Erythroblast (primary cell): ENCODE measurements around the gene AARSD1.

Experiments used
- GATA1 ChIP-seq: IDR thresholded peaks from 2 replicates; pipeline ENCODE4 v1.6.1; 2011; ENCODE audit warnings: low read depth, mild to moderate bottlenecking, control low read depth, low read length, moderate library complexity
- POLR2A ChIP-seq: IDR thresholded peaks from 2 replicates; pipeline ENCODE4 v1.6.1; 2011; ENCODE audit warnings: mild to moderate bottlenecking, low read length

DNA sequence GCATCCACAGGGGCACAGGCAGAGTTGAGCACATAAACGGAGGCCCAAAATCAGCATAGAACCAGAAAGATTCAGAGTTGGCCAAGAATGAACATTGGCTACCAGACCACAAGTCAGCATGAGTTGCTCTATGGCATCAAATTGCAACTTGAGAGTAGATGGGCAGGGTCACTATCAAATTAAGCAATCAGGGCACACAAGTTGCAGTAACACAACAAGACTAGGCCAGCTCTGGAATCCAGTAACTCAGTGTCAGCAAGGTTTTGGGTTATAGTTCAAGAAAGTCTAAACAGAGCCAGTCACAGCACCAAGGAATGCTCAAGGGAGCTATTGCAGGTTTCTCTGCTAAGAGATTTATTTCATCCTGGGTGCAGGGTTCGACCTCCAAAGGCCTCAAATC lies 50.7 kb downstream of the AARSD1 start:
- TF ChIP-seq POLR2A (no peak), GATA1 (no peak)
